HG03469 (cell line): Measurements from ENCODE around the gene XPO6.

Experiments
- ATAC-seq: cut with Tn5 transposase; IDR thresholded peaks from one replicate; pipeline ENCODE4 v1.9.1; 2021; ENCODE audit warnings: mild to moderate bottlenecking, moderate library complexity, moderate number of reproducible peaks; ENCODE audit not compliant: unreplicated experiment

The XPO6 gene

DNA sequence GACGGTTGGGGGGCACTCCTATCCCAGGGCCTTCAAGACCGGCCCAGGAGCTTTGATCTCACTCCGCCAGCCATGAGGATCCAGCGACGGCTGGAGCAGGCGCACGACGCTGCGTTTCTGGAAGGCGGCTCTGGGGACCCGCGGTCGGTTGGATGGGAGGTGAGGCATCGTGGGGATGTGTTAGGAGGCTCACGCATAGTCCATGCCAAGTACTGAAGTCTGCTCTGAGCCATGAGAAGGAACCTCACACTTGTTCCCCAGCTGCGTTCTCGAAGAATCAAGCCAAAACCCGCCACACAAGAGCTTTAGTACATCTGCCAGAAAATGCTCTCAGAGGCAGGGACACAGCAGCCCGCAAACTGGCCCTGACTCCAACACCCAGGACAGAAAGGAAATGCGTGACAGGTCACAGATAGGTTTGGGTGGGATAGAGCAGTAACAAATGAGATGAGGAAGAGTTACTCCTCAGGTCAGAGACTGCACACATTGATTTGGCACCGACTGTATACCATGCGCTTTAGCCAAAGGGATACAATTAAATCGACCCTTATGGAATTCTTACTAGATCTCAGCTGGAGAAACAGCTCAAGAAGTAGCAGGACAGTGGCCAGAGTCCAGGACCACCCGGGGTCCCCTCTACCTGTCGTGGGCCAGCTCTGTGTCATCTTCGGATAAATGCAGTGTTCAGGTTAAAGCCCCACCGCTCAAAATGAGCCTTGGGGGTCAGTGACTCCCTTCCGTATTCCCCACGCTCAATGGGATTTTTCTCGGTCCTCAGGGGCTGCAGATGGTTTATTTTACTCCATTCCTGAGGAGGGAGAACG is 141.6 kb downstream of the XPO6 start:
- no peak for ATAC-seq

DNA sequence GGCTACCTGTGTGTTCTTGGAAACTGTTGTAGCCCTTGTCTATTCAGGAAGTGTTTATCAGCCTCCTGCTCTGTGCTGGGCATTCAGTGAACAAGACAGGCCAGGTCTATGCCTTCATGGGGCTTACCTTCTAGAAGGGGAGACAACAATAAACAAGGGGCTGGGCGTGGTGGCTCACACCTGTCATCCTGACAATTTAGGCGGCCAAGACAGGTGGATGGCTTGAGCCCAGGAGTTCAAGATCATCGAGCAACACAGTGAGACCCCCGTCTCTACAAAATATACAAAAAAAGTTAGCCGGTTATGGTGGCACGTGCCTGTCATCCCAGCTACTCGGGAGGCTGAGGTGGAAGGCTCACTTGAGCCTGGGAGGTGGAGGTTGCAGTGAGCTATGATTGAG is 142.8 kb downstream of the XPO6 start:
- no peak for ATAC-seq

DNA sequence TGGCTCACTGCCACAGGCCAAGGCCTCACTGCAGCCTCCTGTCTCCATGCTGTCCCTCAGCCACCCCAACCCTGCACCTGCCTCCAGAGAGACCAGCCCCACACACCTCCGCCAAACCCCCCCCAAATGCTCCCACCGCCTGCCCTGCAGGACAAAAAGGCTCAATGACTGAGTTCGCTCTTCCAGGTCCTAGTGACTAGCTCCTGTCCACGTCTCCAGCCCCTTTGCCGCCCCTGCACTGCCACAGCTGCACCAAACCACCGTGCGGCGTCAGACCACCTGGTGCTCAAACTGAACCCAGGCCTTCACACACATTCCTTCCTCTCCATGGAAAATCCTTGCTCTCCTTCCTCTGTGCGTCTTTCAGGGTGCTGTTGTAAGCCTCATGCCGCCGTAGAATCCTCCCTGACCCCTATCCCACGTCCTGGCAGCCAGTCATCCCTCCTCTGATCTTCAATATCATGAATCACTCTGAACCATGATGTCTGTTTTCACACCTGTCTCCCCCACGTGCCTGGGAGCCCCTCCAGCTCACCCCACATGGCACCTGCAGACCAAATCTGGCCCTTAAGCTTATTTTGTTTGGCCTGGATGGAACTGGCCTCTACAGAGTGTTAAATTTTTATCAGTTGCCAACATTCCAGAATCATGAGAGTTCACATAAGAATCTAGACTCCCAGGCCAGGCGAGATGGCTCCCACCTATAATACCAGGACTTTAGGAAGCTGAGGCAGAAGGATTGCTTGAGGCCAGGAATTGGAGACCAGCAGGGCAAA is 144.0 kb downstream of the XPO6 start:
- ATAC-seq, result no peak

GRCh38 chr16:28064706-28065249 is 147.0 kb downstream of the XPO6 start:
- no peak for ATAC-seq

GRCh38 chr16:28064150-28064549 is 147.6 kb downstream of the XPO6 start:
- ATAC-seq, result no peak

GRCh38 chr16:28063591-28064061 is 148.1 kb downstream of the XPO6 start, which contains the start of gene GSG1L:
GSG1L (minus strand) TSS chr16:28063714; CDS start chr16:28063424, 290 bp downstream.
- ATAC-seq, result no peak

DNA sequence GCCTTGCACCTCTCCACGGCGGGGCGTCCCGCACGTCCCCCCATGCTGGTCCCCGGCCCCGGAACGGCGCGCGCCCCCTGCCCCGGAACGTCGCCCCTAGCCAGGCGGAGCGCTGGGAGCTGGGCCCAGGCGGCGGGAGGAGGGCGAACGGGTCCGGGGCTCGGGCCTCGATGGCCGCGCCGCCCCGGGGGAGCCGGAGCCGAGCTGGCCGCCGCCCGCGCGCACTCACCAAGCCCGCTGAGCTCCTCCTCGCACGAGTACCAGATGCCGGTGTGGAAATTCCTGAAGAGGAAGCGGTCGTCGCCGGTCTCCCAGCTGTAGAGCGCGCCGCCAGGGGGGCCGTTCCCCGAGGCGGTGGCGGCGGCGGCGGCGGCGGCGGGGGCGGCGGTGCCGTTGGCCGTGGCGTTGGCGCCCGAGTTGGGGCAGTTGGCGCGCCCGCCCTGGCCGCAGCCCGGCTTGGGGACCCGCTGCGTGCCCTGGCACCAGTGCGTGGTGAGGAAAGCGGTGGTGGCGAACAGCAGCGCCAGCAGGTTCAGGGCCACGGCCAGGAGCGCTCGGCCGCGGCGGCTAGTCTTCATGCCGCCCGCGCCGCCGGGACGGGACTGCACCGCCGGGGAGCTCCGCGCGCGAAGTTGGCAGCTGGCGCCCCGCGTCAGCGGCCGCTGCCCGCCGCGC is 148.8 kb downstream of the XPO6 start:
- no peak for ATAC-seq

DNA sequence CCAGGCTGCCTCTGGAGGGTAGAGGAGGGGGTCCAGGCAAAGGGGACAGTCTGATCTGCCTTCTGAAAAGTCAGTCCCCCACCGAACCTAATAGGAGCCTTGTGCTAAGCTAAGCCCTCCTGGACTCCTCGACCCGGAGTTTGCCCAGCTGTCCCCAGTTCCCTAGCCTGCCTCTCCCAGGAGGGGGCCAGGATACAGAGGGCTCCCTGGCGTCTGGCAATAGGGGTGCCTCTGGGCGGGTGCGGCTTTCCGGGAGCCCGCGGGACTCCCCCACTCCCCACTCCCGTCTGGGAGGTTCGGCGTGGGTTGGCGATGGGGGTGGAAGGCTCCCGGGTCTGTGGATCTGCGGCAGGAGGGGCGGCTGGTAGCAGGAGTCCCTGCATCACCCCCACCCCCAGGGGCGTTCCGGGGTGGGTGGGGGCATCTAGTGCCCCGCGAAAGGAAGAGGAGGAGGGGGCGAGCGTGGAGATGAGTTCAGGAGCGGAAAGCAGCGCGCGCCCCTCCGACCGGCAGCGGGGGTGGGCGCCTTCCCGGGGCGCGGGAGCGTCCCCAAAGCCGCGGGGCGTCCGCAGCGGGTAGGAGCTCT is 149.4 kb downstream of the XPO6 start:
- ATAC-seq, result no peak

DNA sequence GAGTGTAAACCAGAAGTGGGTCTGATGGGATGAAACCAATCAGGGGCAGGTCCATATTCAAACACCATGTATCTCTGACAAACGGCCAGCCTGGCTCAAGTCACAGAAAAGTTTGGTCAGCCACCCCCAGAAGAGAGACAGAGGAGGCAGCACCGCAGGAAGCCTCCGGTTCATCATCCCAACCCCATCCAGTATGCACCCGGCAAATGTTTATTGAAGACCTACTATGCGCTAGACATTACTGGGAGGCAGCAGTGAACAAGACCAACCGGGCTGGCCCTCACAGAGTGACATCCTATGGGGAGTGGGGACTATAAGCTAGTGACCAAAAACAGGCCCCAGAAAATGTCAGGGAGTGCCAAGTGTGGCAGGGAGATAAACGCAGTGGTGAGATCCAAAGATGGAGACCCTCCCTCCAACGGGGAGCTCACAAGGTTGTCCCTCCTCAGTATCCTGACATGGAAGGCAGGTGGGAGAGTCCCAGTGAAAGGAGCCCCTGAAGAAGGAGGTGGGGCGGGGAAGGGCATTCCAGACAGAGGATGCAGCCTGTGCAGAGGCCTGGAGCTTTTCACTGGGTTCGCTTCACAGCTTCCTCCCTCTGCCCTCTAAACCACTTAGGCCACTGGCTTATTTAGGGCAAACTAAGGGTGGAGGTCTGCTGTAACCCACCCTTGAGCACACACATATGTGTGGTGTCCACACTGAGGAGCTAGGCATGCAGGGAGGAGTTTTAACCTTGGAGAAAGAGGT is 150.2 kb downstream of the XPO6 start:
- no peak for ATAC-seq

GRCh38 chr16:28059841-28060575 is 151.8 kb downstream of the XPO6 start:
- ATAC-seq, result no peak

DNA sequence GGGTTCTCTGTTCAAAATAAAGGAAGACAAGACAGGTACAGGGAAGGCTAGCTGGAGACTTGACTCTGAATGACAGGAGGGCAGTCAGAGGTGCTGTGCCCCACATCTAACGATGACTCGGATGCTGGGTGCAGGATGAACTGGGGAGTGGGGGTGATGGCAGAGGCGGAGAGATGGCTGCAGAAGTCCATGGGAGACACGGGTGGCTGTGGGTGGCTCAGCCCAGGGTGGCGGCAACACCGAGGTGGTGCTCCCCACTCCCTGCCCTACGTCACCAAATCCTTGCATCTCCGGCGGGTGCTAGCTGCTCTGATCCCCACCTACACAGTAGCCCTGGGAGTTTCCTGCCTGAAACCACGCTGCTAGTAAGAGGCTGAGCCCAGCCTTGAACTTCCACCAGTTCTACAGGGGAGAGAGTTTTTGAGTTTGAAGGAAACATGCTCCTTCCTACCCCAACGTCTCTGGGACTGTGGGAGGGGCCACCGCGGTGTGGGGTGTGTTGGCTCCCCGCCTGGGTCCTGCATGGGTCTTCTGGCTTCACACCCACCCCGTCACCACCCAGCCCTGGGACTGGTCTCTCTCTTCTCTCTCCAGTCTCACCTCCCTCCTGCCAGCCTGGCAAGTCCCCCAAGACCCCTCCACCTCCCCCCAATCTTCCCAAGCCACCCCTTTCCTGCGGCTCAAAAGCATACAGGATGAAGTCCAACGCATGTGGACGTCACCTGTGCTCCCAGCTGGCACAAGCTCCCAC is 152.8 kb downstream of the XPO6 start:
- no peak for ATAC-seq

- ATAC-seq, result no peak
Observed at GRCh38 chr16:28057949-28058348, 153.8 kb downstream of the XPO6 start.

DNA sequence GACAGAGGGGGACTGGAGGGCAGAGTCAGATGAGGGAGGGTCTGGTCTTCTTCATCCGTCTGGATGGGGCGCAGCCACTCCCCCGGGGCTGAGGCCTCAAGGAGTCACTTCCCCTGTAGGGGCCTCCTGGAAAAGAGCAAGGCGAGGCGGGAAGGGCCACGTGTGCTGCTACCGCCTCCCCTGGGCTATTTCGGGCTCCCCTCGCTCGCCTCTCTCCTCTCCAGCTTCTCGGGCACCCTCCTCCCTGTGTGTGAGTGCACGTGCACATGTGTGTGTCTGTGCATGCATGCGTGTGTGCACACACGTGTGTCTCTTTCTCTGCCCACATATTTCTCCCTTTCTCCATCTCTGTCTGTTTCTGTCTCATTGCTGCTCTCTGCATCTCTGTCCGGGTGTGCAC is 158.3 kb downstream of the XPO6 start:
- no peak for ATAC-seq

DNA sequence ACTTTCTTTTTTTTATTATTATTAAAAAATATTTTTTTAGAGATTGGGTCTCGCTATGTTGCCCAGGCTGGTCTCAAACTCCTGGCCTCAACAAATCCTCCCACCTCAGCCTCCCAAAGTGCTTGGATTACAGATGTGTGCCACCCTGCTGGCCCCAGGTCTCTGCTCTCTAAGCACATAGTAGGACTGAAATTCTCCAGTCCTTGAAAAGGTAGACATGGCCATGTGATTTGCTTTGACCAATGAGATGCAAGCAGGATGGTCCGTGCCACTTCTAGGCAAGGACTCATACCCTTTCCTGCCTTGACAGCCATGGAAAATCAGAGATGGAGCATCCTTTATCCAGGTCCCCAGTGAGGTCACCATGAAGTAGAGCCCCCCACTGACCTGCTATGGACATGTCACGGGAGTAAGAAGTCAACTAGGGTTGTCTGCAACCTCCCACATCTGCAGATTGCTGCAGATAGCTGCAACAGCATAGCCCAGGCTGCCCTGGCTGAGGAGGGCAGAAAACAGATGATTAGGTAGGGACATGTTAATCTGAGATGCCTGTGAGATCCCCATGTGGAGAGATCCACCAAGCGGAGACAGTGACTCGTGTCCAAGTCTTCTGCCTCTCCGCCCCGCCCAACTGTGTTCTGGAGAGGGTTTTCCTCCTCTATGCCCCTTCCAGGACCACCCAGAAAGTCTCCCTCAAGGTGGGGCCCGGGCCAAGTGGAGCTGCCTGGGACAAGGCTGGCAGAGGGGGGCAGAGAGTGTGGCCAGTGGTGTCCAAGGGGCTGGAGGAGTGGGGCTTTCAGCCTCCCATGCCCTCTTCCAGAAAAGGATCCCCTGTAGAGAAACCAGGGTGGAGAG is 159.3 kb downstream of the XPO6 start:
- no peak for ATAC-seq

DNA sequence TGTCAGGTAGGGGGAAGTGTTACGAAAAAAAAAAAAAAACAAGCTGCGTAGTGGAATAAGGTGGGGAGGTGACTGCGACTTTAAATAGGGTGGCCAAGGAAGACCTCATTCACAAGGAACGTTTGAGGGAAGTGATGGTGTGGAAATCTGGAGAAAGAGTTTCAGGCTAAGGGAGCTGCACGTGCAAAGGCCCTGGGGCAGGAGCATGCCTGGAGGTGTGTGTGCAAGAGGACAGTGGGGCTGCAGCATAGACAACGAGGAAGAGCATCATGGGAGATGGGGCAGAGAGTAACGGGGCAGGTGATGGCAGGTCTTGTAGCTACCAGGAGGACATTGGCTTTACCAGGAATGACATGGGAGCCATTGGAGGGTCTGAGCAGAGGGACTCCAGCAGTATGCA is 160.3 kb downstream of the XPO6 start:
- ATAC-seq, result no peak
